Activated CD4-positive, CD25-positive, alpha-beta regulatory T cell treated with anti-CD3 and anti-CD28 coated beads, Interleukin-2, amount 50 U/mL, for 16 hours (primary cell): ENCODE results near the gene PATZ1.
"Not testable (repeated sequence)": the region's sequence is repeated elsewhere in the genome, so short reads cannot be mapped to it uniquely, and the experiment has no call there.

Source experiments
- DNase-seq: peaks from one replicate; pipeline ENCODE4 v3.0.0-alpha.2; 2020; ENCODE audit warnings: low read depth, low spot score

The PATZ1 gene, protein sequence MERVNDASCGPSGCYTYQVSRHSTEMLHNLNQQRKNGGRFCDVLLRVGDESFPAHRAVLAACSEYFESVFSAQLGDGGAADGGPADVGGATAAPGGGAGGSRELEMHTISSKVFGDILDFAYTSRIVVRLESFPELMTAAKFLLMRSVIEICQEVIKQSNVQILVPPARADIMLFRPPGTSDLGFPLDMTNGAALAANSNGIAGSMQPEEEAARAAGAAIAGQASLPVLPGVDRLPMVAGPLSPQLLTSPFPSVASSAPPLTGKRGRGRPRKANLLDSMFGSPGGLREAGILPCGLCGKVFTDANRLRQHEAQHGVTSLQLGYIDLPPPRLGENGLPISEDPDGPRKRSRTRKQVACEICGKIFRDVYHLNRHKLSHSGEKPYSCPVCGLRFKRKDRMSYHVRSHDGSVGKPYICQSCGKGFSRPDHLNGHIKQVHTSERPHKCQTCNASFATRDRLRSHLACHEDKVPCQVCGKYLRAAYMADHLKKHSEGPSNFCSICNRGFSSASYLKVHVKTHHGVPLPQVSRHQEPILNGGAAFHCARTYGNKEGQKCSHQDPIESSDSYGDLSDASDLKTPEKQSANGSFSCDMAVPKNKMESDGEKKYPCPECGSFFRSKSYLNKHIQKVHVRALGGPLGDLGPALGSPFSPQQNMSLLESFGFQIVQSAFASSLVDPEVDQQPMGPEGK

DNA sequence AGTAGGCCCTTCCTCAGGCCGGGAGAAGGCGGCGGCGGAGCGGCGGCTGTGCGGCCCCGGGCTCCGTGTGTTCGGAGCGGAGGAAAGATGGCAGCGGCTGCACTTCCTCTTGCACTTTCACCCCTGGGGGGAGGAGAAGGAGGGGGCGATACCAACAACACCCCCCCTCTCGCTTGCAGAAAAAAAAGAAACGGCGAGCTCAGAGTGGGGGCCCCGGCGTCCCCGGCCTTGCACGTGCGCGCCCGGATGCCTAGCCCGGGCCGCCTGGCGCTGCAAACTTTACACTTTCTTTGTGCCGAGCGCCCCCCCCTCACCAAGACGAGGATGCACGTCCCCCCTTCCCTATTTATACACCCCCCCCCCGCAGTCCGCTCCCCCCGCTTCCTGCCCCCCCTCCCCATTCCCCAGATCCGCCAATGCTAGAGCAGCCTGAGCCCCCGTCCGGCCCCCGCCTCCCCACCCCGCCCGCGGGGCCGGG lies at the start of gene PATZ1:
Gene PATZ1 (minus strand): TSS at position 92 of the 478 bp plus-strand sequence. CDS start 744 bp downstream, outside the sequence.
- peak; percentile 71 for DNase-seq

DNA sequence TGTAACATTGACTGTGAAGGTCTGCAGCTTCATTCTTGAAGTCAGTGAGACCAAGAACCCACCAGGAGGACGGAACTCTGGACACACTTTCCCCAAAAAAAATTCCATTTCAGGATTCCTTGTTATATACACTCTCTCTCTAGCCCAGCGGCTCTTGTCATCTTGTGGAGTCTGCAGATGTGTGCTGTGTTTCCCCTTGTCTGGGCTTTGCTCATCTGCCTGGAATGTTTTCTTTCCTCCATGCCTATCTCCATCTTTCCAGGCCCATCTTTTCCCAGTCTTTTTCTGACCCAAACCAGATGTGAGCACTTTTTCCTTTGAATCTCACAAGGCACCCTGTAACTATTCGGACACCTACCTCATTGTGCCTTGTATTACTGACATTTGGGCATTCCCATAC lies 48.2 kb upstream of the PATZ1 start:
- no peak for DNase-seq

GRCh38 chr22:31393893-31394292 lies 47.7 kb upstream of the PATZ1 start:
- no peak for DNase-seq

DNA sequence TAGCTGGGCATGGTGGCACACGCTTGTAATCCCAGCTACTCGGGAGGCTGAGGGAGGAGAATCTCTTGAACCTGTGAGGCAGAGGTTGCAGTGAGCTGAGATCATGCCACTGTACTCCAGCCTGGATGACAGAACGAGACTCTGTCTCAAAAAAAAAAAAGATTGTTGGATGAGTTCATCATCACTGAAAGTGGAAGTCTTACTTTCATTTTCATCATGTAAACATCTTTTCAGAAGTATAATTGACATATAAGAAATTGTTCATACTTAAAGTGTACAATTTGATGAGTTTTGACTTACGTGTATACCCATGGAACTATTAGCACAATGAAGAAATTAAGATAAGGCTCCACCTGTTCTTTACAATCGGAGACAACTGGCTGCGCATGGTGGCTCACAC lies 32.5 kb upstream of the PATZ1 start:
- not testable (repeated sequence) for DNase-seq

GRCh38 chr22:31378123-31378522 lies 32.0 kb upstream of the PATZ1 start:
- no peak for DNase-seq

DNA sequence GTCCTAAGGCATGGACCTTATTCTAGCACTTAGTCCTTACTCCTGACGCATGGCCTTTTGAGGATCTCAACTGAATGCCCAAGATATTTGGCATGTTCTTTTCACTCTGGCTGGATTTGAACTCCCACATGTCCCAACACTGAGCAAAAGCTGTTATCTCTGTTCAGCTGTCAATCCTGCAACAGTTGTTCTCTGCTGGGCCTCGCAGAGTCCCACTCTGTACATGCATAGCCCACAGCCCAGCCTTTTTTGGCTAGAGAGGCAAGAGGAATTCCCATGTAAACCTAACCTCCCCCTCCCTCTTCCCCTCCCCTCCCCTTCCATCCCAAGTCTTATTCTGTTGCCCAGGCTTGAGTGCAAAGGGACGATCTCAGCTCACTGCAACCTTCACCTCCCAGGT lies 31.5 kb upstream of the PATZ1 start:
- DNase-seq, result no peak

DNA sequence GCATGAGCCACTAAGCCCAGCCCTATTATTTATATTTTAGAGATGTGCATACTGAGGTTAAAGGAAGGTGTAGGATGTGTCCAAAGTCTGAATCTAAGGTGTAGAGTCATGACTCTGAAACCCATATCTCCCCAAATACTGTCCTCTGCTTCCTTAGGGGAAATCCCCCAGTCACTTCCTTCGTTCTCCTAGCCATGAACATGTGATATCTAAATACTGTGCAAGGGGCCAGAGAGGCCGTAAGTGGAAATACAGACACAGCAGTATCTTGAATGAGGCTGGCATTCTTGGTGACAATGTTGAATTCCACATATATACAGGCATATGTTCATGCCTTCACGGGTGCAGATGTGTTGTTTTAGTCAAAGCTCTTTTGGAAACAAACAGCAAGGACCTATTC lies 21.3 kb upstream of the PATZ1 start:
- DNase-seq, result no peak

- no peak for DNase-seq
Measured at GRCh38 chr22:31363885-31364465, 17.8 kb upstream of the PATZ1 start.

DNA sequence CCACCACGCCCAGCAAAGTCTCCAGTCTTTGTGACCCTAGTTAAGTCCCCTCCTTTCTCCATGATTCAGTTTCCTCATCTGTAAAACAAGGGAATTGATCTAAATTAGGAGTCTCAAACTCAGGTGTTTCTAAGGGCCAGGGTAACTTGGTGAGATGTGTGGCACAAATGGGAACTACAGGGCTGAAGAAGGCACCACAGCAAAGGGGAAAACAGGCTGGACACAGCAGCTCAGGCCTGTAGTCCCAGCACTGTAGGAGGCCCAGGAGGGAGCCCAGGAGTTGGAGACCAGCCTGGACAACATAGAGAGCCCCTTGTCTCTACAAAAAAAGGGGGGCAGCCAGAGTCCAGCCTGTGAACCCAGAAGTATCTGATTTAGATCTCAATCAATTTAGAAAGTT lies 15.6 kb upstream of the PATZ1 start:
- DNase-seq, result no peak

DNA sequence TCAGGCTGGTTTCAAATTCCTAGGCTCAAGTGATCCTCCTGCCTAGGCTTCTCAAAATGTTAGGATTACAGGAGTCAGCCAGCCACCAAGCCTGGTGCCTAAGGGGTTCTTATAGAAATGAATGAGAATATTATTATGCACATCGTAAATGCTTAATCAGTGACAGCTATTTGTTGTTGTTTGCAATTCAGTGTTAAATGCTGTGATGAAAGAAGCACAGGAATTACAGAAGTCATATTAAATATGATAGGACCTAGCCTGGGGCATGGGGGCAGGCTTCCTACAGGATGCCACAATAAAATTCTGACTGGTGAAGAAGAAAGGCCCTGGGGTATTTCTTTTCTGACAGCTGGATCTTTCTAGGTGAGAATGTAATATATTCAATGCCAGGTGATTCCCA lies 13.9 kb upstream of the PATZ1 start:
- DNase-seq, result no peak

DNA sequence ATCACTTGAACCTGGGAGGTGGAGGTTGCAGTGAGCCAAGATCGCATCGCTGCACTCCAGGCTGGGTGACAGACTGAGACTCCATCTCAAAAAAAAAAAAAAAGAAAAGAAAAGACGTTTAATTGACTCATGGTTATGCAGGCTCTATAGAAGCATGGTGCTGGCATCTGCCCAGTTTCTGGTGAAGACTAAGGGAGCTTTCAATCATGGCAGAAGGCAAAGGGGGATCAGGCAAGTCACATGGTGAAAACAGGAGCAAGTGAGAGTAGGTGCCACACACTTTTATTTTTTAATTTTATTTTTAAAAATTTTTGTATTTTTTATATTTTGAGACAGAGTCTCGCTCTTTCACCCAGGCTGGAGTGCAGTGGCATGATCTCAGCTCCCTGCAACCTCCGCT lies 8.4 kb upstream of the PATZ1 start:
- no peak for DNase-seq

- DNase-seq, result no peak
Measured at GRCh38 chr22:31350410-31350863, 4.3 kb upstream of the PATZ1 start.

- no peak for DNase-seq
Measured at GRCh38 chr22:31349960-31350359, 3.8 kb upstream of the PATZ1 start.

GRCh38 chr22:31348766-31349165 lies 2.6 kb upstream of the PATZ1 start:
- no peak for DNase-seq

DNA sequence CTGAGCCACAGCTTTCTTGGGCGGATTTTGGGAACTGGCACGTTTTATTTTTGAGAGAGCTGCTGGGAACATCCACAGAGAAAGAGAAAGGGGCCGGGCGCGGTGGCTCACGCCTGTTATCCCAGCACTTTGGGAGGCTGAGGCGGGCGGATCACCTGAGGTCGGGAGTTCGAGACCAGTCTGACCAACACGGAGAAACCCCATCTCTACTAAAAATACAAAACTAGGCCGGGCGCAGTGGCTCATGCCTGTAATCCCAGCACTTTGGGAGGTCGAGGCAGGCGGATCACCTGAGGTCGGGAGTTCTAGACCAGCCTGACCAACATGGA lies 1.8 kb upstream of the PATZ1 start:
- DNase-seq, result not testable (repeated sequence)

DNA sequence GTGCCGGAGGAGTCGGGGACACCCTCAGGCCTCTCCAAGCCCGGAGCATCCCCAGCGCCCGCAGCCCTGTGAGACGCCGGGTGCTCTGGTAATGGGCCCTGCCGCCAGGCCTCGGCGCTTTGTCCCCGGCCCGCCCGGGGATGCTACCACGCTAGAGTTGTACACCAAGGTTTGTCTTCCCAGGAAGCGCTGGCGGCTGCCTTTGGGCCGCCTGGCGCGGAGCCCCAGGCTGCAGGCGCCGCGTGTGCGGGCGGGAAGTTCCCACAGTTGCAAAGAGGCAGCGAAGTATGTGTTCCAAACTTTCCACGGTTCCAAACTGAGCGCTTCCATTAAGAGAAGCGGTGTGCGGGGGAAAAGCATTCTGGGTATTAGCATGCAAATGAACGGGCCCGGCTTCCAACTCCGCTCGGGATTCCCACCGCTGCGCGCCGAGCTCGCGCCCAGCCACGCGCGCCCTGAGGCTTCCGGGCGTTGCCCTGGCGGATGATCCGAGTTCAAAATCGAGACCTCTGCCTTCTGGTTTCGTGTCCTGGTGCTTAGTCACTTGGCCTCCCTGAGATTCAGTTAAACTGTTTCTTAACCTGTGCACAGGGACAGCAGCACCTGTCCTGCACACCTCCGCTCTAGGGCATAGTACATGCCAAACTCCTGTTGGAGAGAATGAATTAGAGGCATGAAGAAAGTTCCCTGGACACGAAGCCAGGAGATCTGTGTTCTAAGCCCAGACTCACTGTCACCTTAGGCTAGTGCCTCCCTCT lies 1.3 kb upstream of the PATZ1 start:
- DNase-seq, result peak; percentile 5

DNA sequence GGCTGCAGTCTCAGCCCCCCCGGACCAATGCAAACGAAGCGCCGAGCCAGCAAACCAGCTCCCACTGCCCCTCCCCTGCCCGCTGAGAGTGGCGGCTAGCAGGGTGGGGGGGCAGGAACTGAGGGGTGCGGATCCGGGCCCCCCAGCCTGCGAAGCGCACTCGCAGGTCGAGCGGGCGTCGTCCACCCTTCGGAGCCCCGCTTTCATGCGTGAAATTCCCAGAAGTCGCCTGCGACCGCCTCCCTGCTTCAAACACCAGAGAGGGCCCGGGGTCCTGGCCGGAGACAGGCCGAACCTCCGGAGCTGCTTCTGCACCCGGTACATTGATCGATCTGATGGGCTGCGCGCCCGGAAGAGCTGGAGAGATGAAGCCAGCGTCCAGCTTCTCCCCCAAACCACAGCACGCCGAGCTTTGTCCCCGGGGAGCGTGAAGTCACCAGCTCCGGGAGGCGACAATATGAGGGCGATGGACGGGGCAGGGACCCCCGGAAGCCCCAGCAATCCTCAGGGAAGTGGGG lies 646 bp upstream of the PATZ1 start:
- DNase-seq, result no peak

GRCh38 chr22:31345331-31346254 lies 553 bp downstream of the PATZ1 start:
- peak; percentile 78 for DNase-seq

DNA sequence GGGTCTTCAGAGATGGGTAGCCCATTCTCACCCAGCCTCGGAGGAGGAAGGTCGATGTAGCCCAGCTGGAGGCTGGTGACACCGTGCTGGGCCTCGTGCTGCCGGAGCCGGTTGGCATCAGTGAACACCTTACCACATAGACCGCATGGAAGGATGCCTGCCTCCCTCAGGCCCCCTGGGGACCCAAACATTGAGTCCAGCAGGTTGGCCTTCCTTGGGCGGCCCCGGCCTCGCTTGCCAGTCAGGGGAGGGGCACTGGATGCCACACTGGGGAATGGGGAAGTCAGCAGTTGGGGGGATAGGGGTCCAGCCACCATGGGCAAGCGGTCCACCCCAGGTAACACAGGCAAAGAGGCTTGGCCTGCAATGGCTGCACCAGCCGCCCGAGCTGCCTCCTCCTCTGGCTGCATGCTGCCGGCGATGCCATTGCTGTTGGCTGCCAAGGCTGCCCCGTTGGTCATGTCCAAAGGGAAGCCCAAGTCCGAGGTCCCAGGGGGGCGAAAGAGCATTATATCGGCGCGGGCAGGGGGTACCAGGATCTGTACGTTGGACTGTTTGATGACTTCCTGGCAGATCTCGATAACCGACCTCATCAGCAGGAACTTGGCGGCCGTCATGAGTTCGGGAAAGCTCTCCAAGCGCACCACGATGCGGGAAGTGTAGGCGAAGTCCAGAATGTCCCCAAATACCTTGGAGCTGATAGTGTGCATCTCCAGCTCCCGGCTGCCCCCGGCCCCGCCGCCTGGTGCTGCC lies 1.4 kb downstream of the PATZ1 start:
- DNase-seq, result no peak

GRCh38 chr22:31344256-31344577 lies 1.9 kb downstream of the PATZ1 start:
- no peak for DNase-seq
